IgD-negative memory B cell (primary cell): ENCODE results near the gene IL18R1. TPM values are rescaled to one million over a fixed set of nuclear protein-coding genes. Genes with fewer than 3 reads are reported as not detected.

Experiments
- H3K27ac Mint-ChIP-seq, 3 donors: one replicate each; pipeline ENCODE4 v1.8.0; 2020 to 2022; ENCODE audit warnings: mild to moderate bottlenecking in 3 of 3, mixed read lengths in 3 of 3, moderate library complexity in 1 of 3
- H3K27me3 Mint-ChIP-seq: one replicate; pipeline ENCODE4 v1.8.0; 2021; ENCODE audit warnings: mixed read lengths
- H3K36me3 Mint-ChIP-seq: one replicate; pipeline ENCODE4 v1.8.0; 2020; ENCODE audit warnings: mild to moderate bottlenecking, mixed read lengths
- H3K4me1 Mint-ChIP-seq, 3 donors: one replicate each; pipeline ENCODE4 v1.8.0; 2020 to 2022; ENCODE audit warnings: mixed read lengths in 3 of 3, mild to moderate bottlenecking in 1 of 3
- H3K4me3 Mint-ChIP-seq, 4 donors: one replicate each; pipeline ENCODE4 v1.8.0; 2020 to 2022; ENCODE audit warnings: mild to moderate bottlenecking in 4 of 4, mixed read lengths in 4 of 4, moderate library complexity in 3 of 4
- H3K9me3 Mint-ChIP-seq, 3 donors: one replicate each; pipeline ENCODE4 v1.8.0; 2020 to 2021; ENCODE audit warnings: mixed read lengths in 3 of 3, mild to moderate bottlenecking in 1 of 3
- polyA plus RNA-seq: library from polyadenylated mRNA; unstranded; fragments of 300-500 nt; fragmentation: Illumina TruSeq; gene quantifications from one replicate; pipeline ENCODE4 v1.2.3, GENCODE V29; 2021

The IL18R1 gene
- polyA plus RNA-seq, 1 donor from 2014 or later, result 2.2 TPM

GRCh38 chr2:102423368-102423767, 67.8 kb downstream of the IL18R1 start:
- Mint-ChIP-seq H3K9me3 (no peaks in the 10 kb centered on the region), H3K4me3 (peak overlapping the region in 2 of 4 donors; percentile 7 to 41), H3K27ac (no peak overlapping the region), H3K36me3 (peaks cover 2% of the 10 kb centered on the region), H3K27me3 (peaks cover 2% of the 10 kb centered on the region), H3K4me1 (peaks cover 28 to 43% (median 28%) of the 10 kb centered on the region in 3 donors)

DNA sequence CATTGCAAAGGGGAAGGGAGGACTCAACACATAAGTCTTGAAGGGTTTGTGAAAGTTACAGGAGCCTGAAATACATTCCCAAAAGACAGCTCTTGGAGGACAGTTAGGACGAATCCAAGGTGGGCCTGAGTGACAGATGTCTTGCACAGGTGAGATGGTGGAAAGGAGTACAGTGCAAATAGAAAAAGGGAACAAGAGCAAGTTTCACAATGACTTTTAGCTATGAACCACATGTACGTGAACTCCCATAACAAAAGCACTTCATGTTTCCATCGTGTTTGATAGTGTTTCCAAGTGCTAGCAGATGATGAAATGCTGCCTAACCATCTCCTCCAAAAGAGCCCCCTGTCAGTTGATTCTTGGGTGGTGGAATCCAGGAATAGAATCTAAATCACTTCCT, 69.2 kb downstream of the IL18R1 start:
- Mint-ChIP-seq H3K9me3 (no peaks in the 10 kb centered on the region), H3K4me3 (peak overlapping the region in 2 of 4 donors; percentile 19 to 66), H3K36me3 (peaks cover 4% of the 10 kb centered on the region), H3K27me3 (no peaks in the 10 kb centered on the region), H3K4me1 (peaks cover 22 to 32% (median 22%) of the 10 kb centered on the region in 3 donors), H3K27ac (peak overlapping the region in 2 of 3 donors; percentile 24 to 76)

DNA sequence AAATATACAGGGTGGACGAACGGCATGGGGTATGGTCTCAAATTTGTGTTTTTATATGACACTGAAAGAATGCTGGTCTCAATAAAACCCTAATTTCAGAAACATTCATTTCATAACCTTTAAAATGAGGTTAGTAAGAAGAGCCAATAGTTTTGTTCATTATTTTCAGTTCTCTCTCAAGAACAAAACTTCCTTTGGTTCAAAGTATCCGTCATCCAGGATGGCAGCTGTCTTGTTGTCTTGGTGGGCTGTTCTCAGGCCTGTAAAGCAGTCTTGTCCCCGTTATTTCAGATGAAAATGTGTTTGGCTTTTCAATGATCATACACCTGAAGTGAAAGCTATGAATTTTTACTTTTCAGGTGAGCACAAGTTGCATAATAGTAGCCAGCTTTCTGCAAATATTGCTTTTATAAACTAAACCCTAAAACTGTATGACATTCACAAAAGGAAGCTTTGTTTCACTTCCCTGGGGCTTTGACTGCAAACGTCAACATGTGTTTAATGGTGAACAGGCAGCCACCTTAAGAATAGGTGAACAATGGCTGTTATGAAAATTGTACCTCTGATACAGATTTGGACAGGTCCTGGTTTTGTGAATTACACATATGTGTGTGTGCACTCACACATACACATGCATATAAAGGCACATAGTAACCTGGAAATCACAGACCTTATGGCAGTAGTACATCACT, 70.0 kb downstream of the IL18R1 start:
- Mint-ChIP-seq H3K4me1 (peaks cover 24 to 36% (median 27%) of the 10 kb centered on the region in 3 donors), H3K27me3 (no peaks in the 10 kb centered on the region), H3K9me3 (no peaks in the 10 kb centered on the region), H3K27ac (peak overlapping the region in 2 of 3 donors; percentile 24 to 25), H3K36me3 (peaks cover 4% of the 10 kb centered on the region), H3K4me3 (peak overlapping the region in 2 of 4 donors; percentile 61)

GRCh38 chr2:102427249-102427648, 71.7 kb downstream of the IL18R1 start:
- H3K27ac Mint-ChIP-seq, result peak overlapping the region in 1 of 3 donors; percentile 34
- H3K4me3 Mint-ChIP-seq, result peak overlapping the region in 1 of 4 donors; percentile 12

GRCh38 chr2:102428573-102428972, 73.0 kb downstream of the IL18R1 start:
- Mint-ChIP-seq H3K27ac (peak overlapping the region in 1 of 3 donors; percentile 38), H3K4me1 (peaks cover 24 to 30% (median 25%) of the 10 kb centered on the region in 3 donors), H3K9me3 (no peaks in the 10 kb centered on the region), H3K4me3 (peak overlapping the region in 1 of 4 donors; percentile 7), H3K27me3 (no peaks in the 10 kb centered on the region), H3K36me3 (peaks cover 2% of the 10 kb centered on the region)

More at GRCh38 chr2:102427249-102427648, 71.7 kb downstream of the IL18R1 start:
- H3K36me3 Mint-ChIP-seq, result peaks cover 2% of the 10 kb centered on the region
- no peaks in the 10 kb centered on the region for H3K9me3 Mint-ChIP-seq
- H3K27me3 Mint-ChIP-seq, result no peaks in the 10 kb centered on the region
- peaks cover 30 to 39% (median 32%) of the 10 kb centered on the region in 3 donors for H3K4me1 Mint-ChIP-seq

DNA sequence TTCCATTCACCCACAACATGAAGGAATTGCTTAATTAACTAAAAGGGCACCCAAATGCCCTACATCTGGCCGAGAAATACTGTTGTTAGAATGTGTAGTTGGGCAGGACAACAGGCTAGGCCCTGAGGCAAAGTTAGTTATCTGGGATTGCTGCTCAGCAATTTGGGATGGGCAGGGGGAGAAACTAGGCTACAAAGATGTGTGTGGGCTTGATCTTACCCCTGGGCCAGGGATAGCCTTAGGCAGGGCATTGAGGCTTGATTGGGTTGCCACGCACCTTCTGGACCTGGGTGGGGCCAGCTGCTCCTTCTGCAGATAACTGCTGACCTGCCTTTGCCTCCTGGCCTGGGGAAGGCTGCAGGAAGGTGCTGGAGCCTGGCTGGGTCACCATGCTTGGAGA, 76.8 kb downstream of the IL18R1 start:
- peaks cover 2% of the 10 kb centered on the region for H3K36me3 Mint-ChIP-seq
- H3K27ac Mint-ChIP-seq, result no peak overlapping the region
- no peak overlapping the region for H3K4me3 Mint-ChIP-seq
- H3K9me3 Mint-ChIP-seq, result no peaks in the 10 kb centered on the region
- peaks cover 3% of the 10 kb centered on the region for H3K27me3 Mint-ChIP-seq
- peaks cover 21 to 29% (median 23%) of the 10 kb centered on the region in 3 donors for H3K4me1 Mint-ChIP-seq

- Mint-ChIP-seq H3K27me3 (peaks cover 3% of the 10 kb centered on the region), H3K27ac (no peak overlapping the region), H3K9me3 (no peaks in the 10 kb centered on the region), H3K36me3 (peaks cover under 1% of the 10 kb centered on the region), H3K4me1 (peaks cover 21 to 29% (median 23%) of the 10 kb centered on the region in 3 donors), H3K4me3 (no peak overlapping the region)
Measured at GRCh38 chr2:102433973-102434654, 78.5 kb downstream of the IL18R1 start.

DNA sequence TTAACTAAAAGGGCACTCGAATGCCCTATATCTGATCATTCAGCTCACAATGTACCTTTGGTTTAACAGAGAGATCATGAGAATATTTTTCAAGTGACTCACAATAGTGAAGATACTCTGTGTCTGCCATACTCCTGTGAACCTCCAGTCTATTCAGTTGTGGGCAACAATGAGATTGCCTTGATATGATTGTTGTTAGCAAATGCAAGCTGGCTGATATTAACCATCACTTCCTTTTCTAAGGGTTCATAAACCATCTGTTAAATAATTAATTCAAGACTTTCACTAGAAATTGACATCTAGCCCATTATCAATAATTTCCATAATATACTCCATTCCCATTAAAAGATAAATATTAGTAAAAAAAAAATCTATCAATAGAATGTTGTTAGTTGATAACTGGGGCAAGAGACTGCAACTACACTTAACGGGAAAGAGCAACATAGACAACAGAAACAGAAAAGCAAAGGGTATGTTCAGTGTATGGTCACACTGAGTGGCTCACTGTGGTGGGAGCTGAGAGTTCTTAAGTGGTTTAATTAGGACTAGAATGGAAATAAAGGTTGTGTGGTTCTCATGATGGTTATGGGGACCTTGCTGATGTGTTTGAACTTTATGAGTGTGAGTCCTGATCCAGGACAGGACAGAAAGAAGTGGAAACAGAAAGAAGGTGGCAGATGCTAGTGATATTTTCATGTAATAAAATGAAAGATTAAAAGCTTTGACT, 79.2 kb downstream of the IL18R1 start:
- peaks cover 21 to 29% (median 23%) of the 10 kb centered on the region in 3 donors for H3K4me1 Mint-ChIP-seq

DNA sequence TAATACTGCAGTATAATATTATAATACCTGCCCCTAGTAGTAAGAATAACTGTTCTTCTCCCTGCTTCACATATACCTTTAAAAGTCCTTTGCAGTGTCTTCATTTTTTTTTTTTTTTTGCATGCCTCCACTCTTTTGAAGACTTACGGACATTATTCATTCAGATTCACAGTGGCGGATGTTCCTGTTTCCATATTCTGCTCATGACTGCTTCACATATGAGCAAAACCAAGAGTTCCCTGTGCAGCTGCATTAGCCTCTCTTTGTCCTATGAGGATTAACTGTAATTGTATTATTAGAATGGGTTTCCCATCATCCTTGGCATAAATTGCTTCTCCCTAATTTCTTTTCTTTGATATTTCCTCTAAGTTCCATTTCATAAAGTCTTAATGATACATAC, 80.1 kb downstream of the IL18R1 start:
- H3K4me3 Mint-ChIP-seq, result peak overlapping the region in 1 of 4 donors; percentile 69

More for the DNA sequence above, 79.2 kb downstream of the IL18R1 start:
- peaks cover 3% of the 10 kb centered on the region for H3K27me3 Mint-ChIP-seq
- no peaks in the 10 kb centered on the region for H3K36me3 Mint-ChIP-seq
- no peak overlapping the region for H3K27ac Mint-ChIP-seq
- H3K4me3 Mint-ChIP-seq, result no peak overlapping the region
- no peaks in the 10 kb centered on the region for H3K9me3 Mint-ChIP-seq

DNA sequence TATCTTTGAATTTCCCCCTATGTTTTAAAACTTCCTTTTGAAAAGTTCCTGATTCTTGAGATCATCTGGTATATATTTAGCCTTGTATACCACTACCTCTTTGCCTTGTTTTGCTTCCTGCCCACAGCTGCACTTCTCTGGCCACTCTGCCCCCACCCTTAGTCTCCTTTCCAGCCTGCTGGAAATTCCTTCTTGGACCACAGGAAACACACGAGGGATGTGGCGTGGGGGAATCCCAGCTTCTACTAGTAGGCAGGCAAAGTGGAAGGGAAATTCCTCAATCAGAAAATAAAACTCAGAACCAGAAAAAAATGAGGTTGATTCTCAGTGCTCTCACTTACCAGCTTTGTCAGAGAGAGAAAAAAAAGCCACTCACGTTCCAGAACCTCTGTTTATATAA, 80.7 kb downstream of the IL18R1 start:
- Mint-ChIP-seq H3K9me3 (no peaks in the 10 kb centered on the region), H3K36me3 (no peaks in the 10 kb centered on the region), H3K4me3 (peak overlapping the region in 2 of 4 donors; percentile 45 to 69), H3K4me1 (peaks cover 15 to 22% (median 15%) of the 10 kb centered on the region in 3 donors), H3K27me3 (peaks cover 3% of the 10 kb centered on the region), H3K27ac (peak overlapping the region in 1 of 3 donors; percentile 3)

More for the DNA sequence above, 80.1 kb downstream of the IL18R1 start:
- Mint-ChIP-seq H3K36me3 (no peaks in the 10 kb centered on the region), H3K27me3 (peaks cover 3% of the 10 kb centered on the region), H3K9me3 (no peaks in the 10 kb centered on the region), H3K27ac (no peak overlapping the region), H3K4me1 (peaks cover 16 to 24% (median 18%) of the 10 kb centered on the region in 3 donors)

- H3K9me3 Mint-ChIP-seq, result no peaks in the 10 kb centered on the region
- H3K27me3 Mint-ChIP-seq, result peaks cover 3% of the 10 kb centered on the region
- no peak overlapping the region for H3K27ac Mint-ChIP-seq
- no peak overlapping the region for H3K4me3 Mint-ChIP-seq
- H3K36me3 Mint-ChIP-seq, result no peaks in the 10 kb centered on the region
- peaks cover 13 to 22% (median 14%) of the 10 kb centered on the region in 3 donors for H3K4me1 Mint-ChIP-seq
Measured at GRCh38 chr2:102437122-102437521, 81.5 kb downstream of the IL18R1 start.

- H3K36me3 Mint-ChIP-seq, result no peaks in the 10 kb centered on the region
- H3K27ac Mint-ChIP-seq, result no peak overlapping the region
- H3K4me3 Mint-ChIP-seq, result no peak overlapping the region
- peaks cover 16 to 24% (median 16%) of the 10 kb centered on the region in 3 donors for H3K4me1 Mint-ChIP-seq
- H3K9me3 Mint-ChIP-seq, result no peaks in the 10 kb centered on the region
- peaks cover 3% of the 10 kb centered on the region for H3K27me3 Mint-ChIP-seq
Measured at GRCh38 chr2:102438111-102438510, 82.5 kb downstream of the IL18R1 start.

DNA sequence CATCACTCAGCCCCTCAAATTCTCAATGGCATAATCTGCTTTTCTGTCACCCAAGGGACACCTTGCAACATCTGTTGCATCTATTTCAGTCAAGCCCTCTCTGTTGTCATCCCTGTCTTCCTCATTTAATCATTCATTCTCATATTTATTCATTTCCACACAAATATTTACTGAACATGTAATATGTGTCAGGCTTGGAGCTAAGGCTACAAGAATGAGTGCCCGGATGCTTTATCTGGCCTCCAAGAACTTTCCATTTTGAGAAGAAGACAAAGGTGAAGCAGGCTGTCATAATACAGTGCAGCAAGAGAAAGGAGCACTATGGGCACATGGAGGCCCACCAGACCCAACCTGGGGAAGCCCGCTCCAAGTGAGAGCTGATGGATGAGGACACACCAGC, 83.0 kb downstream of the IL18R1 start:
- Mint-ChIP-seq H3K36me3 (no peaks in the 10 kb centered on the region), H3K4me3 (no peak overlapping the region), H3K4me1 (peaks cover 17 to 25% (median 17%) of the 10 kb centered on the region in 3 donors), H3K27me3 (peaks cover 3% of the 10 kb centered on the region), H3K9me3 (no peaks in the 10 kb centered on the region), H3K27ac (no peak overlapping the region)

DNA sequence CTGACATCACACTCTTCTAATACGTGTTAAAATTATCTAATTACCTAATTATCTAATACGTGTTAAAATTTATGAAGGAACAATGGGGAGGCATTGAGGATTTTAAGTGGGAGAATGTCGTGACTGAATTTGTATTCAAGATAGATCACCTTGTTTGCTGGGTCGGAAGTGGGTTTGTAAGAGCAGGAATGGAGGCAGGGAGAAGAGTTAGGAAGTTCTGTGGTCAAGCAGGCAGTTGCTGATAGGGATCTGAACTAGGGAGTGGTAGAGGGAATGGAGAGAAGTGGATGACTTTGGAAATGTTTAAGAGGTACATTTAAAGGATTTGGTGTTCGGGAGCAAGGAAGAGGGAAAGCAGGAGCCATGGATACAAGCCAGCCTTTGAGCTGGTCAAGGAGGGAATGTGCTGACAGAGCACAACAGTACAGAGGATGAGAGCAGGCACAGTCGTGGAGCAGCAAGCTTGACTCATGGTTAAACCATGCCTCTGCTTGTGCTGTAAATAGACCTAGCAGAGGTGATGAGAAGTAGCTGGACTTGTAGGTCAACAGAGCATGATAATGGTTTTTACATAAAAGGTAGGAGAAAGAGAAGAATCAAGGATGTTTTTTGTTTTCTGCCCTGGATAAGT, 83.6 kb downstream of the IL18R1 start:
- peaks cover 17 to 25% (median 17%) of the 10 kb centered on the region in 3 donors for H3K4me1 Mint-ChIP-seq
- H3K36me3 Mint-ChIP-seq, result no peaks in the 10 kb centered on the region
- no peak overlapping the region for H3K4me3 Mint-ChIP-seq
- no peaks in the 10 kb centered on the region for H3K9me3 Mint-ChIP-seq
- no peak overlapping the region for H3K27ac Mint-ChIP-seq
- peaks cover 3% of the 10 kb centered on the region for H3K27me3 Mint-ChIP-seq
